ENCODE measurements around the gene DPP10. TPM values are rescaled to one million over a fixed set of nuclear protein-coding genes. Genes with fewer than 3 reads are reported as not detected.

The DPP10 gene
- total RNA-seq, 1 donor from 2014 or later: 15.1 TPM

- Mint-ChIP-seq H3K27ac (ENCODE audit: unreplicated experiment) (no peak overlapping the region), H3K4me3 (ENCODE audit: unreplicated experiment) (no peak overlapping the region), H3K27me3 (ENCODE audit: unreplicated experiment) (no peaks in the 10 kb centered on the region), H3K36me3 (ENCODE audit: unreplicated experiment) (no peaks in the 10 kb centered on the region), H3K4me1 (ENCODE audit: low read depth, unreplicated experiment) (no peaks in the 10 kb centered on the region), H3K9me3 (ENCODE audit: unreplicated experiment) (peaks cover 1% of the 10 kb centered on the region)
- TF ChIP-seq, protein P1, sequence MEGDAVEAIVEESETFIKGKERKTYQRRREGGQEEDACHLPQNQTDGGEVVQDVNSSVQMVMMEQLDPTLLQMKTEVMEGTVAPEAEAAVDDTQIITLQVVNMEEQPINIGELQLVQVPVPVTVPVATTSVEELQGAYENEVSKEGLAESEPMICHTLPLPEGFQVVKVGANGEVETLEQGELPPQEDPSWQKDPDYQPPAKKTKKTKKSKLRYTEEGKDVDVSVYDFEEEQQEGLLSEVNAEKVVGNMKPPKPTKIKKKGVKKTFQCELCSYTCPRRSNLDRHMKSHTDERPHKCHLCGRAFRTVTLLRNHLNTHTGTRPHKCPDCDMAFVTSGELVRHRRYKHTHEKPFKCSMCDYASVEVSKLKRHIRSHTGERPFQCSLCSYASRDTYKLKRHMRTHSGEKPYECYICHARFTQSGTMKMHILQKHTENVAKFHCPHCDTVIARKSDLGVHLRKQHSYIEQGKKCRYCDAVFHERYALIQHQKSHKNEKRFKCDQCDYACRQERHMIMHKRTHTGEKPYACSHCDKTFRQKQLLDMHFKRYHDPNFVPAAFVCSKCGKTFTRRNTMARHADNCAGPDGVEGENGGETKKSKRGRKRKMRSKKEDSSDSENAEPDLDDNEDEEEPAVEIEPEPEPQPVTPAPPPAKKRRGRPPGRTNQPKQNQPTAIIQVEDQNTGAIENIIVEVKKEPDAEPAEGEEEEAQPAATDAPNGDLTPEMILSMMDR (IDR thresholded peaks at IDR 0.05; ENCODE audit: partially characterized antibody, unreplicated experiment): no peak
- no peak for DNase-seq
Observed at GRCh38 chr2:115305712-115306111, 863.3 kb downstream of the DPP10 start.

GRCh38 chr2:115314119-115314518 is 871.7 kb downstream of the DPP10 start:
- Mint-ChIP-seq H3K4me3 (ENCODE audit: unreplicated experiment) (no peak overlapping the region), H3K9me3 (ENCODE audit: unreplicated experiment) (peaks cover 1% of the 10 kb centered on the region), H3K27me3 (ENCODE audit: unreplicated experiment) (no peaks in the 10 kb centered on the region), H3K27ac (ENCODE audit: unreplicated experiment) (no peak overlapping the region), H3K4me1 (ENCODE audit: low read depth, unreplicated experiment) (no peaks in the 10 kb centered on the region), H3K36me3 (ENCODE audit: unreplicated experiment) (no peaks in the 10 kb centered on the region)
- DNase-seq: no peak
- TF ChIP-seq, protein P1 (IDR thresholded peaks at IDR 0.05; ENCODE audit: partially characterized antibody, unreplicated experiment): no peak

DNA sequence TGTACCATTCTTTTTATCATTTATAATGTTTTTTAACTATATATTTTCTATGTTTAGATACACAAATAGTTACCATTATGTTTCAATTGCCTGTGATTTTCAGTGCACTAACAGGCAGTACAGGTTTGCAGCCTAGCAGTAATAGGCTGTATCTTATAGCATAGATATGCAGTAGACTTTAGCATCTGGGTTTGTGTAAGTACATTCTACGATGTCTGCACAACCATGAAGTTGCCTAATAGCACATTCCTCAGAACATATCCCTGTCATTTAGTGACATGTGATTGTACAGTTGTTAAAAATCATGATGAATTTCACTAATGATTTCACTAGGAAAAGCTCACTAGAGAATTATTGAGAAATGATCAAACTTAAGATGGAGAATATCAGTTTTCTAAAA is 884.6 kb downstream of the DPP10 start:
- TF ChIP-seq, protein P1 (IDR thresholded peaks at IDR 0.05; ENCODE audit: partially characterized antibody, unreplicated experiment): no peak
- Mint-ChIP-seq H3K27me3 (ENCODE audit: unreplicated experiment) (no peaks in the 10 kb centered on the region), H3K36me3 (ENCODE audit: unreplicated experiment) (no peaks in the 10 kb centered on the region), H3K27ac (ENCODE audit: unreplicated experiment) (no peak overlapping the region), H3K4me3 (ENCODE audit: unreplicated experiment) (no peak overlapping the region), H3K4me1 (ENCODE audit: low read depth, unreplicated experiment) (no peaks in the 10 kb centered on the region), H3K9me3 (ENCODE audit: unreplicated experiment) (no peaks in the 10 kb centered on the region)
- no peak for DNase-seq

- Mint-ChIP-seq H3K27ac (ENCODE audit: unreplicated experiment) (no peak overlapping the region), H3K4me1 (ENCODE audit: low read depth, unreplicated experiment) (no peaks in the 10 kb centered on the region), H3K36me3 (ENCODE audit: unreplicated experiment) (peaks cover 10% of the 10 kb centered on the region), H3K27me3 (ENCODE audit: unreplicated experiment) (peaks cover 5% of the 10 kb centered on the region), H3K9me3 (ENCODE audit: unreplicated experiment) (peaks cover 9% of the 10 kb centered on the region), H3K4me3 (ENCODE audit: unreplicated experiment) (no peak overlapping the region)
- TF ChIP-seq, protein P1 (IDR thresholded peaks at IDR 0.05; ENCODE audit: partially characterized antibody, unreplicated experiment): no peak
- DNase-seq: no peak
Observed at GRCh38 chr2:115359550-115359949, 917.1 kb downstream of the DPP10 start.

GRCh38 chr2:115364093-115364492 is 921.7 kb downstream of the DPP10 start:
- peaks cover 5% of the 10 kb centered on the region for H3K36me3 Mint-ChIP-seq (ENCODE audit: unreplicated experiment)
- TF ChIP-seq, protein P1 (IDR thresholded peaks at IDR 0.05; ENCODE audit: partially characterized antibody, unreplicated experiment): no peak
- peaks cover 6% of the 10 kb centered on the region for H3K9me3 Mint-ChIP-seq (ENCODE audit: unreplicated experiment)
- H3K4me3 Mint-ChIP-seq (ENCODE audit: unreplicated experiment): no peak overlapping the region
- peaks cover 5% of the 10 kb centered on the region for H3K27me3 Mint-ChIP-seq (ENCODE audit: unreplicated experiment)
- DNase-seq: no peak
- no peak overlapping the region for H3K27ac Mint-ChIP-seq (ENCODE audit: unreplicated experiment)
- H3K4me1 Mint-ChIP-seq (ENCODE audit: low read depth, unreplicated experiment): peaks cover 4% of the 10 kb centered on the region
